Kidney epithelial cell (primary cell): ENCODE results near the gene SELPLG. TPM values are rescaled to one million over a fixed set of nuclear protein-coding genes. Genes with fewer than 3 reads are reported as not detected.

ENCODE experiments used
- DNase-seq: peaks from one replicate; pipeline ENCODE4 v3.0.0-alpha.2; 2010; ENCODE audit warnings: low read depth
- H3K27me3 ChIP-seq: 2 replicates; pipeline ENCODE4 v1.6.0; 2011; ENCODE audit warnings: low read length; ENCODE audit not compliant: control insufficient read depth, insufficient read depth
- H3K36me3 ChIP-seq: 2 replicates; pipeline ENCODE4 v1.5.1; 2011; ENCODE audit warnings: low read length; ENCODE audit not compliant: control insufficient read depth, insufficient read depth
- H3K4me3 ChIP-seq: 2 replicates; pipeline ENCODE4 v1.5.1; 2011; ENCODE audit warnings: low read depth, mild to moderate bottlenecking, control low read depth, low read length
- total RNA-seq: library from RNA; depleted of rRNA; stranded (reverse); fragments of >200 nt; gene quantifications from 2 replicates; pipeline ENCODE4 v1.2.3, GENCODE V29; 2015
- TF ChIP-seq, protein P1 (sequence below): IDR thresholded peaks from 2 replicates; pipeline ENCODE4 v1.5.1; 2011; ENCODE audit warnings: mild to moderate bottlenecking, moderate library complexity, low read length, control low read depth, inconsistent platforms; ENCODE audit not compliant: insufficient read depth, poor library complexity, severe bottlenecking

The SELPLG gene
- total RNA-seq, 1 donor from 2014 or later = 0.42 TPM

DNA sequence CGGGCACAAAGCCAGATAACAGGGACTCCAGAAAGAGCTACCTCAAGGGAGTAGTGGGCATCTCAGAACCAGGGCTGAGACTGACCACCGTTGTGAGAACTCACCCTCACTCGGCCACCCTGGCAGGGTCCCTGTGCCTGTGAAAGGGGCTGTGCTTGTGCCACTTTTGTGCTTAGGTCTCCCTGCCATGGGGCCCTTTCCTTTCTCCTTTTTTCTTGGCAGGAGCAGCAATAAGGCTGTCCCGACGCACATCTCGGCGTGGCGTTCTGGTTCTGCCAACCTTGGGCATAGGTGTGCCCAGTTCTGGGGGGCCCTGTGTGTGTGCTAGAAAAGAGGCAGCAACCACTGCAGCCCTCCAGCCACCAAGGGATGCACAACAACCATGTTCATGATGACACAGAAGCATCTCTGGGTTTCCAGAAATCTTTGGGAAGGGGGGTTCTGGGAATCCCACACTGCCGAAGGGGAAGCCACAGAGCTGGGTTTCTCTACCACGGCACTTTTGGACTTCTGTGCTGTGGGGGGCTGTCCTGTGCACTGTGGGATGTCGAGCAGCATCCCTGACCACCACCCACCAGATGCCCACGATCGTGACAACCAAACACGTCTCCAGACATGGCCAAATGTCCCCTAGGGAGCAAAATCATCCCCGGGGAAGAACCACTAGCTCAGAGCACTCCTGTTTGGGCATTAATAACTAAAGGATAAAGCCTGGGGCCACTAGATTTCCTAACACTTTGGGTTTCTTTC lies 22.7 kb downstream of the SELPLG start:
- no peaks in the 10 kb centered on the region for H3K27me3 ChIP-seq
- H3K4me3 ChIP-seq = no peak overlapping the region
- no peak for DNase-seq
- TF ChIP-seq, protein P1, sequence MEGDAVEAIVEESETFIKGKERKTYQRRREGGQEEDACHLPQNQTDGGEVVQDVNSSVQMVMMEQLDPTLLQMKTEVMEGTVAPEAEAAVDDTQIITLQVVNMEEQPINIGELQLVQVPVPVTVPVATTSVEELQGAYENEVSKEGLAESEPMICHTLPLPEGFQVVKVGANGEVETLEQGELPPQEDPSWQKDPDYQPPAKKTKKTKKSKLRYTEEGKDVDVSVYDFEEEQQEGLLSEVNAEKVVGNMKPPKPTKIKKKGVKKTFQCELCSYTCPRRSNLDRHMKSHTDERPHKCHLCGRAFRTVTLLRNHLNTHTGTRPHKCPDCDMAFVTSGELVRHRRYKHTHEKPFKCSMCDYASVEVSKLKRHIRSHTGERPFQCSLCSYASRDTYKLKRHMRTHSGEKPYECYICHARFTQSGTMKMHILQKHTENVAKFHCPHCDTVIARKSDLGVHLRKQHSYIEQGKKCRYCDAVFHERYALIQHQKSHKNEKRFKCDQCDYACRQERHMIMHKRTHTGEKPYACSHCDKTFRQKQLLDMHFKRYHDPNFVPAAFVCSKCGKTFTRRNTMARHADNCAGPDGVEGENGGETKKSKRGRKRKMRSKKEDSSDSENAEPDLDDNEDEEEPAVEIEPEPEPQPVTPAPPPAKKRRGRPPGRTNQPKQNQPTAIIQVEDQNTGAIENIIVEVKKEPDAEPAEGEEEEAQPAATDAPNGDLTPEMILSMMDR = no peak
- no peaks in the 10 kb centered on the region for H3K36me3 ChIP-seq

DNA sequence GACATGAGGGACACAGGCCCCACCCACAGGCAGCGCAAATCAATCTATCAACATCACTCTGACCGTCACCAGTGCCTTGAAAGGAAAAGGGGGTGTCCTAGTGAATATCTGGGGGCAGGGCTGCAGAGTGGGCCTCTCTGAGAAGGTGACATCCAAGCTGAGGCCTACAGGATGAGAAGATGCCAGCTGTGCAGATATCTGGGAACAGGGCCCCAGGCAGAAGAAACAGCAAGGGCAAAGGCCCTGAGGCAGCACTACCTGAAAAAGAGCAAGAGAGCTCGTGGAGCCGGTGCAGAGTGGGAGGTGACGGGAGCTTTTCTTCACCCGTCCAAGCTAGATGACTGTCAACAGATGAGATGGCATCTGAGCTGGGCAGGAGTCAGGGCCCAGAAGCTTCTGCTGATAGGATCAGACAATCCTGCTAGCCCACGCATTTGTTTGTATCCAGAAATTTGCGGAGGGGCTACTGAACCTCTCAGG lies 23.3 kb downstream of the SELPLG start:
- Histone ChIP-seq H3K27me3 (no peaks in the 10 kb centered on the region), H3K36me3 (no peaks in the 10 kb centered on the region), H3K4me3 (no peak overlapping the region)
- TF ChIP-seq, protein P1 = no peak
- DNase-seq = no peak

DNA sequence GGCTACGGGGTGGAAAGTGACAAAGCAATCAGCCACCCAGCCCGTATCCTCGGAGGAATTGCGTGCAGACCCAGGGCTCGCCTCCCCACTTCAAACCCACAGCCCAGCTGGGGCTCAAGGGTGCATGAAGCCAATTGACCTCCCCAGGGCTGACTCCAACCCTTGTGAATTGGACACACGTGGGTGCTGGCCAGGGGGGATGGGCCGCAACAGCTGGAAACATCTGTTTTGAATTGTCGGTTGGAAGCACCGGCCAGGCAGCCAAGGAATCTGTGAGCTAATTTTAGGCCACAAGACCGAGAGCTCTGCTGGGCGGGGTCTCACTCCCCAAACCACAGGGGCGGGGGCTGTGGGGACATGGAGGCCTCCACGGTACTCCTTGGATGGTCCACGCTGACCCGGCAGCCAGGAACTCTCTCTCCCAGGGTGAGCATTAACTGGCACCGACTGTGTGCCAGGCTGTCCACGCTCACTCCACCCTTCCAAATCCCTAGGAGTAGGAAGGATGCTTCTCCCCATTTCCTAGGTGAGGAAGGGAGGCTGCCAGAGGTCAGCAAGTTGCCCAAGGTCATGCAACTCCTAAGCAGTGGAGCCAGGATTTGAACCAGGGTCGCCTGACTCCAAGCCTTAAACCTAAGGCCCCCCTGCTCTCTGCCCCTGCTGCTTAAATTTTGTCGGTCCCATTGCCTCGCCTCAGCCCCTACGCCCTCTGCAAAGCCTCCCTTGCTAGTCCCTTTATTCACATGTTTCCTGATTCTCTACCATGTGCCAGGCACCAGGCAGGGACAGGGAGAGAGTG lies 24.0 kb downstream of the SELPLG start:
- Histone ChIP-seq H3K4me3 (no peak overlapping the region), H3K36me3 (no peaks in the 10 kb centered on the region), H3K27me3 (no peaks in the 10 kb centered on the region)
- TF ChIP-seq, protein P1 = no peak
- no peak for DNase-seq

DNA sequence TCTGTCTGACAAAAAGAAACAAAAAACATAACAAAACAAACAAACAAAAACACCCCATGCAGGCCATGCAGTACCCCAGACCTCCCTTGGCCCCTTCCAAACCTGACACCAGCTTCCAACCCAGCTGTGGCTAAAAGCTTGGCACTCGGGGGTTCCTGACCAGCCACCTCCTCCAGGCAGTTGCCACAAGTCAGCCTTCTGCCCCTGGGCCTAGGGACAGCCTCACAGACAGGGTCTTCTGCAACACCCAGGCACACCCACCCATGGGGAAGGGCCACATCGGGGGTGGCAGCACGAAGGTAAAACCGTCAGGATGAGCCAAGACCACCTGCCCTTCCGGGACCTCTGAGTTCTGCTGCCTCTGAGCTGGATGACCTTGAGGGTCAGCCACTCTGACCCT lies 25.1 kb downstream of the SELPLG start:
- no peak for DNase-seq
- Histone ChIP-seq H3K27me3 (no peaks in the 10 kb centered on the region), H3K36me3 (no peaks in the 10 kb centered on the region), H3K4me3 (no peak overlapping the region)
- TF ChIP-seq, protein P1 = no peak

DNA sequence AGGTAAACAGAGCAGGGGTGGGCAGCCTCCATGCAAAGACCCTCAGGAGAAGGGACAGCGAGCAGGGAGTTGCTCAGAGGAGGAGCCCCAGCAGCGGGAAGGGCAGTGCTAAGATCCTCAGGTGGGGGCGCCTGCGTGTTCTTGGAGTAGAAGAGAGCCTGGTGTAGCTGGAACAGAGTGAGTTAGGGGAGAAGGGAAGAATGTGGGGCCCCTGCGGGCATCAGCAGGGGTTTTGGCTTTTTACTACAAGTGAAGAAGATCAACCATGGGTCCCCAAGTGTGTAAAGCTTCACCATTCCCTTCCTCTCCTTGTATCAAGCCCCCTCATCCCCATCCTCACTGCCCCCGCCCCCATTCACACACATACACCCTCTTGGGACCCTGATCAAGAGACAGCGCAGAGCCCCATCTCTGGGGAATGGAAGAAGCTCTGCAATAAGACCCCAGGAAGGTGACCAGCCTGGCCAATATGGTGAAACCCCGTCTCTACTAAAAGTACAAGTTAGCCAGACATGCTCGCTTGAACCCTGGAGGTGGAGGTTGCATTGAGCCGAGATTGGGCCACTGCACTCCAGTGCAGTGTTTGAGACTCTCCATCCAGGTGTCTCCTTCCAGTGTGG lies 25.6 kb downstream of the SELPLG start:
- DNase-seq = no peak
- Histone ChIP-seq H3K27me3 (no peaks in the 10 kb centered on the region), H3K36me3 (no peaks in the 10 kb centered on the region), H3K4me3 (no peak overlapping the region)
- TF ChIP-seq, protein P1 = no peak
